ENCODE measurements around the gene ANTXR2. TPM values are rescaled to one million over a fixed set of nuclear protein-coding genes. Genes with fewer than 3 reads are reported as not detected.
A peak's percentile ranks its signal among the peaks of the same experiment; 100 is the strongest.

The ANTXR2 gene
- total and polyA plus RNA-seq, 2 of the 8 experiments (the other 6 are each of a cell fraction or from before 2014, with no cell fraction given) = 1.1 to 7.5 TPM

DNA sequence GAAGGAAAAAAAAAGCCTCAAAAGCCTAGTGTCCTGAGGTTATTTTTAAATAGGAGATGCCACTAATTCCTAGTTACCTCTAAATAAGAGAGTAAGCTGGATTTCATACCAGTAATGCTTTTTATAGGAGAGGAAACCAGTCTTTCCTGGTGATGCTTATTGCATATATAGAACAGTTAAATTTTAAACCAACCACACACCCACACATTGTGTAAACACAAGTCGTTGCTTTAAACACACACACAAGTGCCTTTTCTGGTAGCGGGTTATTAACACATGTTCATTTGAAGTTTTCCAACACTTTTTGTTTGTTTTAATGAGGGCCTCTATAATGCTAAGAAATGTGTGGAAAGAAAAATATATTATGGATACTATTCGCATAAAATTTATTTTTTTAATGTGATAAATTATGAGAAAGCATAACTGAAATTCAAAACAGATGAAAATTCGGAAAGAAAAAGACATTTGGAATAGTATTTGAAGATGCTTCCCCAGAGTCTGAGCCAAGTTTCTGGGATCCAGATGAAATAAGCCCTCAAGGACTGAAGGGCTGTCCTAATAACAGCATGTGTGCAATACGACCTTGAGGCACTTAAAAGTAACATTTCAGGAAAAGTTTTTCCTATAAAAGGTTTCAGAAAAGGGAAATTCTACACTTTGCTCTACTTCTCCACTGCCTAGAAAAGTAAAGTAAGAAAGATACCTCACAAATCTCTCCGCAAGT is 2.0 kb downstream of the ANTXR2 start:
- Histone ChIP-seq H3K27me3 (replicated peaks in 1 of 4; ENCODE audit: control insufficient read depth in 3 of 4, extremely low read depth in 1 of 4, insufficient read depth in 3 of 4, low read length in 3 of 4) (peaks cover 0 to 7% (median 0%) of the 10 kb centered on the region in 4 experiments; a peak in 2 of 7 replicates), H3K4ac (replicated peaks; ENCODE audit: insufficient read length, low read depth, low read length) (no peak overlapping the region), H2AFZ (ENCODE audit: low read length) (no peak overlapping the region), H3K23ac (ENCODE audit: insufficient read length) (no peak overlapping the region), H3K14ac (ENCODE audit: insufficient read length) (no peak overlapping the region), H3K36me3 (ENCODE audit: control insufficient read depth in 2 of 4, insufficient read depth in 4 of 4, low read length in 3 of 4) (no peaks in the 10 kb centered on the region; a peak in 1 of 8 replicates), H3K23me2 (ENCODE audit: low read depth, low read length) (peaks cover 8% of the 10 kb centered on the region; the same call in 1 of the 2 replicates), H3K79me1 (ENCODE audit: low read depth, low read length) (no peaks in the 10 kb centered on the region), H2BK12ac (ENCODE audit: low read depth, low read length) (no peak overlapping the region), H4K20me1 (replicated peaks in 1 of 2; ENCODE audit: control insufficient read depth in 1 of 2, insufficient read depth in 2 of 2, low read length in 2 of 2) (no peaks in the 10 kb centered on the region), H3K79me2 (ENCODE audit: control insufficient read depth in 1 of 2, insufficient read depth in 2 of 2, low read length in 2 of 2) (no peaks in the 10 kb centered on the region), H3K4me1 (replicated peaks in 1 of 4; ENCODE audit: control insufficient read depth in 3 of 4, insufficient read depth in 4 of 4, low read length in 3 of 4) (peaks cover 0 to 3% (median 1%) of the 10 kb centered on the region in 4 experiments; a peak in 3 of 7 replicates), H3K18ac (ENCODE audit: extremely low read depth, low read length) (no peak overlapping the region), H4K5ac (ENCODE audit: insufficient read length, low read depth, low read length) (no peak overlapping the region), H2BK15ac (ENCODE audit: low read length) (no peak overlapping the region), H3K27ac (ENCODE audit: low read depth, low read length) (no peak overlapping the region), H2BK120ac (replicated peaks; ENCODE audit: low read depth, low read length) (no peak overlapping the region), H3K56ac (replicated peaks; ENCODE audit: insufficient read length, low read depth, low read length) (no peak overlapping the region), H2BK20ac (ENCODE audit: low read length) (no peak overlapping the region), H3K9me3 (ENCODE audit: insufficient read depth in 2 of 2, low read depth in 1 of 2, low read length in 1 of 2) (no peaks in the 10 kb centered on the region), H3K9ac (replicated peaks in 1 of 4; ENCODE audit: extremely low read depth in 1 of 4, low read depth in 3 of 4, low read length in 3 of 4) (no peak overlapping the region), H4K8ac (ENCODE audit: extremely low read depth, insufficient read depth, low read length) (no peak overlapping the region), H2BK5ac (ENCODE audit: low read depth, low read length) (no peak overlapping the region), H3K4me2 (ENCODE audit: insufficient read depth in 1 of 2, low read depth in 2 of 2, low read length in 2 of 2) (peak overlapping the region; percentile 86 to 96; a peak in 2 of 4 replicates), H3K4me3 (ENCODE audit: extremely low read depth in 1 of 4, insufficient read depth in 2 of 4, low read depth in 3 of 4, low read length in 4 of 4) (peak overlapping the region in 2 of 4 experiments; percentile 73 to 84; a peak in 5 of 8 replicates), H2AK5ac (ENCODE audit: low read depth, low read length) (no peak overlapping the region), H4K91ac (replicated peaks; ENCODE audit: insufficient read length, low read length) (no peak overlapping the region)
- CTCF ChIA-PET (ENCODE audit: partially characterized antibody) = interaction anchor here (0.6 to 1.3 kb wide), 3 partner anchors 13 to 1293 kb away, joined by 3 to 4 read pairs (median 3); no protein-coding TSS in a partner anchor
- DNase-seq (ENCODE audit: low read depth in 1 of 2, low spot score in 2 of 2) (no peak), FAIRE-seq (no peak)
- TF ChIP-seq EZH2 (IDR thresholded peaks at IDR 0.05; ENCODE audit: low read depth, low read length, severe bottlenecking) (no peak), KDM5A (IDR thresholded peaks at IDR 0.05; ENCODE audit: low read length) (no peak), CEBPB (IDR thresholded peaks at IDR 0.05; ENCODE audit: low read depth, low read length) (no peak), HDAC6 (IDR thresholded peaks at IDR 0.05; ENCODE audit: low read depth, low read length) (no peak), EP300 (IDR thresholded peaks at IDR 0.05; ENCODE audit: borderline replicate concordance in 1 of 2, low read depth in 2 of 2, low read length in 2 of 2) (no peak), SP1 (IDR thresholded peaks at IDR 0.05; ENCODE audit: low read depth, low read length) (no peak), SIRT6 (IDR thresholded peaks at IDR 0.05; ENCODE audit: low read length) (no peak)
- WGBS, 2 experiments (ENCODE audit: extremely low coverage in 1 of 2, insufficient coverage in 1 of 2, insufficient read length in 1 of 2, insufficient replicate concordance in 2 of 2, low coverage in 1 of 2, low lambda C conversion rate in 2 of 2, missing lambda C conversion rate in 1 of 2) = 76% methylated on average over 6 of the region's 6 CpGs; no CpG with 5 or more reads in 1 of the 2 experiments
- POLR2A ChIA-PET (ENCODE audit: partially characterized antibody) = no interaction called here

Data from H1 (cell line).